DMS79 treated with DMSO at 0.1 percent for 48 hours (cell line): ENCODE measurements around the gene MCTP1.
"Not testable (repeated sequence)": the region's sequence is repeated elsewhere in the genome, so short reads cannot be mapped to it uniquely, and the experiment has no call there.

Source experiments
- DNase-seq: peaks from one replicate; lab custom pipeline; 2025; lab: John Stamatoyannopoulos, UW

MCTP1 gene

GRCh38 chr5:95178046-95178651, 106.7 kb downstream of the MCTP1 start:
- DNase-seq = no peak

DNA sequence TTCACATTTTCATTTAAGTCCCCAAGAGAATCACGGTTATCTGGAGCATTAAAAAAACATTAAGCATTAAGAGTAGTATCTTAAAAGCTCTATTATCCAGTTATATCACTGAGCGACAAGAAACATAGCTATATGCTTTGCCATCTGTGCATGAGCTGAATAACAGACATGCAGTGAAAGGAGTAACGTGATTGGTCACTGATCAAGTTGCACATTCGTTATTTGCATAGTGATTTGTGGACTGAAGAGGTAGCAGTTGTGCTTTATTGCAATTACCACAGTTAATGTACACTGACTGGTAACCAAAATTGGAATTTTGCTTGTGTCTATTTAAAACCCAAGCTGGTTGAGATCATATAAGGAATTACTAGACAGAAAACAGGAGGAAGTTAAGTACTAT, 107.4 kb downstream of the MCTP1 start:
- no peak for DNase-seq

- no peak for DNase-seq
Measured at GRCh38 chr5:95175106-95175505, 109.8 kb downstream of the MCTP1 start.

GRCh38 chr5:95172659-95173058, 112.2 kb downstream of the MCTP1 start:
- DNase-seq = no peak

- DNase-seq = no peak
Measured at GRCh38 chr5:95164861-95165260, 120.0 kb downstream of the MCTP1 start.

- DNase-seq = no peak
Measured at GRCh38 chr5:95163079-95163478, 121.8 kb downstream of the MCTP1 start.

- DNase-seq = no peak
Measured at GRCh38 chr5:95162231-95162992, 122.5 kb downstream of the MCTP1 start.

DNA sequence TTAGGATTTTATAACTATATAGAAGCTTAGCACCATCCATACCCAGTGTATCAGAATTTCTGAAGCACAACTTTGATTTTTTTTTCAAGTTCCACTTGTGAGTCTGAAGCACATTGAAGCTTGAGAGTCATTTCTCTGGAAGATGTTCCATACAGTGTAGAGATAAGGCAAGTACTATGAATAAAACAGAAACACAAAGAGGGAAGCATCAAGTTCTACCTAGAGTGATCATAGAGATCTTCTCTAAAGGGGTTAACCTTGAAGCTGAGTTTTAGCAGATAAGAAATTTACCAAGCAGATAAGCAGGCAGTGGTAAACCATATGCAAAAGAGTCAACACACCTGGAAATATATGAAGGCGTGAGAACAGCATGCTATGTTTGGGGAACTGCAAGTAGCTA, 125.3 kb downstream of the MCTP1 start:
- DNase-seq = no peak

GRCh38 chr5:95155888-95156287, 129.0 kb downstream of the MCTP1 start:
- no peak for DNase-seq

DNA sequence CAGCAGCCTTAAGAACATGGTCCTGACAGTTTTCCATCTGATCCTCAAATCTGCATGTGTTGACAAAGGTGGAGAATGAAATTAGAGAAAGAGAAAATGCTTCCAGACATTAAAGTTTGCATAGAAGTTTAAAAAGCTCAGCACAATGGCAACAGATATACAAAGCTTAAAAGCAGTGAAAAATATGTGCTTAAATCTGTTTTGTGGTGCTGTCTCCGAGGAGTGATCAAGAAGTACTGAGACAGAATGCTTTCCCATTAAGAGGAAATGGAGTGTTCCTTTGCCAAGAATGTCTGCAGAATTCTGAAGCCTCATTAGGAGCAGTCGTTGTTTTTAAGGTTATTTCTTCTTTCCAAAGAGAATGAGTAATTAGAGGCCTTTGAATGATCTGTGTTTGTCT, 131.4 kb downstream of the MCTP1 start:
- no peak for DNase-seq

- DNase-seq = no peak
Measured at GRCh38 chr5:95152535-95152934, 132.4 kb downstream of the MCTP1 start.

GRCh38 chr5:95152131-95152530, 132.8 kb downstream of the MCTP1 start:
- no peak for DNase-seq

DNA sequence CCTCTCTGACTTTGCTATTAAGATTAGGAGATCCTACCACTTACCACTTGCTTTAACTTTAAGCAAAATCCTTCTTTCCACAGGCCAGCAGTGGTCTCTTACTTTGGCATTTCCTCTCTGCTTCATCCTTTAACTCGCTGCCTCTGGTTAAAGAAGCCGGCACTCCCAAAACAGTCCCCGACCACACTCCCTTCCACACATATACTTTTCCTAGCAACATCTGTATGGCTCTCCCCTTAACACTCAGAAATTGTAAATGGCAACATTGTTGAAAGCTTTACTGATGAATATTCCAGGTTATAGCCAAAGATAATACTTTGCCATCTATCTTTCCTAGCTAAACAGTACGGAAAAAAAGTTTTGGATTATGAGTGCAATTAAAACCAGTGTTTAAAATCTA, 133.2 kb downstream of the MCTP1 start:
- no peak for DNase-seq

DNA sequence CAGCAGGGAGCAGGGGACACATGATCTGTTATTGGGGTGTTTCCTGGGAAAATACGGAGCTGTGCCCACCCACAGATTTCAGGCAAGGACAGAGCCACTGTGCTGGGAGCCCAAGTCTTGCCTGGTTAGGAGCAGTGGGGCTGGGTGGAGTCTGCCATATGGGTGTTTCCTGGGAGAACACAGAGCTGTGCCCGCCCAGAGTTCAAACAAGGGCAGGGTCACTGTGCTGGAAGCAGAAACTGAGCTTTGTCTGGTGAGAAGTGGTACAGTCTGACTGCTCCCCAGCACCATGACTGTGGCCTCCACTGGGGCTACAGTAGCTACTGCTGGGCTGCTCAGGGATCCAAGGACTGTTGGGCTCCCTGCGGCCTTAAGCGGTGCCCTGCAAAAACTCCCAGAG, 135.5 kb downstream of the MCTP1 start:
- DNase-seq = no peak

- DNase-seq = no peak
Measured at GRCh38 chr5:95148453-95148852, 136.4 kb downstream of the MCTP1 start.

DNA sequence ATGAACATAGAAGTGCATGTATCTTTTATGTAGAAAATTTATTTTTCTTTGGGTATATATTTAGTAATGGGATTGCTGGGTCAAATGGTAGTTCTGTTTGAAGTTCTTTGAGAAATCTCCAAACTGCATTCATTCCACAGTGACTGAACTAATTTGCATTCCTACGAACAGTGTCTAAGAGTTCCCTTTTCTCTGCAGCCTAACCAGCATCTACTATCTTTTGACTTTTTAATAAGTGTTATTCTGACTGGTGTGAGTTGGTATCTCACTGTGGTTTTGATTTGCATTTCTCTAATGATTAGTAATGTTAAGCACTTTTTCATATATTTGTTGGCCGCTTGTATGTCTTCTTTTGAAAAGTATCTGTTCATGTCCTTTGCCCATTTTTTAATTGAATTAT, 141.0 kb downstream of the MCTP1 start:
- DNase-seq = not testable (repeated sequence)

GRCh38 chr5:95142145-95142544, 142.7 kb downstream of the MCTP1 start:
- DNase-seq = no peak

DNA sequence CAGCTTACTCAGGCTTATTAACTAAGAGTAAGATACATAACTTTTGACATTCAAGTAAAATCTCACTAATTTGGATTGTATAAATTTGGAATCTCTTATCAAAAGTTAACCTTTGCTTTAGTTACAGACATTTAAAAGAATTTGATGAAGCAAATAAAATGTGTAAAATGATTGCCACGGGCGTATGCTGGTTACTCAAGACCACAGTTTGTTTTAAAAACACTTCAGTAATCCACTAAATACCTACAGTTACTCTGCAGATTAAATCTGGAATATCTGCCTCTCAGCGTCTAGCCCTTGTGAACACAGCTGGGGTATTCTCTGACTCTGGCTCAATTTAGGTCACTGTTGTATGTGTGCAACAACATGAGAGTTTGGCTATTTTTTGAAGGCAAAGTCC, 143.8 kb downstream of the MCTP1 start:
- DNase-seq = no peak

DNA sequence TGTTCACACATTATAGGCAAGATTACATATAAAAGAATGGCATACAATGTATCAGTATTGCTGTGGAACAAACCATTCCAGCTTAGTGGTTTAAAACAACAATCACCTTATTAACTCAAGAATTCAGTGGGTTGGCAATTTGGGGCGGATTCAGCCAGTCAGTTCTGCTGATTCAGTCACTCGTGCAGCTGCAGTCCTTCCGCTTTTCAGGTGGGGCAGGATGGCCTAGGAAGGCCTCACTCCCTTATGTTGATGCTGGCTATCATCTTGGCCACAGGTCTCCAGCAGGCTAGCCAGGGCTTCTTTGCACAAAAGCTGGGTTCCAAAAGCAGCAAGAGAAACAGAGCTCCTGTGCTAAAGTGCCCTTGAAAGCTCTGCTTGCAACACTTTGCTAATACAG, 150.6 kb downstream of the MCTP1 start:
- DNase-seq = no peak

DNA sequence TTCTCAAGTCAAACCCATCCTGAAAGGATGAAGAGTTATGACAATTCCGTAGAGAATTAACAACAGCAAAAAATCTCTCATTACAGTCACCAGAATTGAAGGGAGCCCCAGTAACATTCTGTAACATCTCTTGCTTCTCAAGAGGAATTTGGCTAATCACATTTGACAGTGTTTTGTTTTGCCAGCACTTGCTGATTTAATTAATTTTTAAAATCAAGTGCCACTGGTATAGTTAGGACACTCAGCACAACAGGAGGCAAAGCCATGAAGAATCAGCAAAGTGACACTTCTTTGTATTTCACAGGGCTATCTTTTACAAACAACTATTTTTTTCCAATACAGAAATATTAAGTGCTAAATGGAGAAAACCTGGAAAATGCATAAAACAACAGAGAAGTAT, 152.8 kb downstream of the MCTP1 start:
- no peak for DNase-seq

DNA sequence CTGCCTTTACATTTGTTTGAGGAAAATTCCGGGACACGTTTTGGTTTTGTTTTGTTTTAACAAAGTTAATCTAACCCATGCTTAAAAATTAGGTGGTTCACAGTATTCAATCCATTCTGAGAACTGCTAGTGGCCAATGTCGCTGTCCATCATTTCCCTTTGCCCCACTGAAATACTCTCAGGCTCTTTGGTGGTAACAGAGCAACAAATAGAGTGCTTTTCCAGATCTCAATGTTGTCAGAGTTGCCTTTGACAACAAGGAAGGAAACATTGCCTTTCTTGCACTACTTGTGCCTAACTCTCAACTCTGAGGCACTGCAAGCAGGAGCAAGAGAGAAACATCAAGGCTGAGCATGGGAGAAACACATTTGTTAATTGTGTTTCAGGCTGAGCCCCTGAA, 154.0 kb downstream of the MCTP1 start:
- DNase-seq = no peak

DNA sequence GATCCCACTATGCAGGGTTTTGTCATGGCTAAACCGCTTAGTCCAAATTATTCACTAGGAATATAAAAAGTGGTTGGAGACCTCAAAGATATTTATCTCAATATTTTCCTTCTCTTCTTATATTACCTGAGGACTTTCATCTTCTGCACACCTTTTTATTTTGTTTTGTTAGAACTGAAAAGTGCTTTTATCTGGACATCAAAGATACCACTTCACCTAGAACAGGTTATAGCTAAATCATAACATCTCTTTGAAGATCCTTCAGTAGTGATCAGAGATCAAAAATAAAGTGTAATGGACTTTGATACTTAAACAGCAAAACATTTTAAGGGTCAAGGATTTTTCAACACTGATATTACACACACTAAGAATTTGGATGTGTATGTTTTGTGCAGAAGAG, 160.2 kb downstream of the MCTP1 start:
- no peak for DNase-seq

- no peak for DNase-seq
Measured at GRCh38 chr5:95124101-95124500, 160.8 kb downstream of the MCTP1 start.

DNA sequence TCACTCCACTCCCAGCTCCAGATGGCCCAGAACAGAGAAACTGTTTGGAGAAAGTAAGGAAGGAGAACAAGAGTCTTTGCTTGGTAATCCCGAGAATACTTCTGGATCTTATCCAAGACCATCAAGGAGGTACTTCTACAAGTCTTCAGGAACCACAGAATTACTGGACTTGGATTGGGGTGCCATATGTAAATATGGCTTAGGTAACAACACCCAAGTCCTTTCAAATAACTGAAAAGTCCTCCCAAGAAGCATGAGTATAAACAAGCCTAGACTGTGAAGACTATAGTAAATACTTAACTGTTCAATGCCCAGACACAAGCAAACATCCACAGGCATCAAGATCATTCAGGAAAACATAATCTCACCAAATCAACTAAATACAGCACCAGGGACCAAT, 170.0 kb downstream of the MCTP1 start:
- no peak for DNase-seq
